ENCODE data around the gene HDAC9. TPM values are rescaled to one million over a fixed set of nuclear protein-coding genes. Genes with fewer than 3 reads are reported as not detected.

The HDAC9 gene
- total RNA-seq, 1 experiment from 2014 or later, result 159 TPM

DNA sequence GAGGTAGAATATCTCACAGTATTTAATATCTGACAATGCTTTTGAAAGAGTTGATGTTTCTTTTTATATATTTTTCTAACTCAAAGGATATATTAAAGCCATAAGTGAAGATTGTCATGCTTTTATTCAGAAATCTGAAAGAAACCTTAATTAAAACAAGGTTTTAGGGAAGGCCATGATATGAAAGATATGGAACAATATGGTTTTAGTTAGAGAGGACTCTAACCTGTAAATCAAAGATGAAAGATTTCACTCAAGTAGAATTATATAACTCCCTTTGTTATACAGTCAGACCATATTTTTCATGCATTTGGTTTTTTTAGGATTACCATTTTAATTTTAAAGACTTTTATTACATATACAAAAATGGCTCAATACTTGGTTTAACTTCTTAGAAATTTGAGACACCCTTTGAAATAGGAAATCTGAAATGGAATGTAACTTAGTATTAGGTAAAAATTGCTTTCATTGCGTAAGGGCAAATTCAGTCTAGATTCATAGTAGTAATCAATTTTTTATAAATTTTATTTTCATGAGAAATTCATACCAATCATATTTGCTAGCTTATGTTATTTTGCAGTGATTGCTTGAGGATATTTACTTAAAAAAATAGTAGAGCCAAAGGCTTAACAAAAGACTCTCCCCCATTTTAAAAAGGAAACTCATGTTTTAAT, 502.1 kb downstream of the HDAC9 start:
- Mint-ChIP-seq H3K27me3 (ENCODE audit: unreplicated experiment) (no peaks in the 10 kb centered on the region), H3K4me3 (ENCODE audit: low read depth, unreplicated experiment) (no peak overlapping the region), H3K9me3 (ENCODE audit: low read depth, unreplicated experiment) (no peaks in the 10 kb centered on the region), H3K27ac (ENCODE audit: unreplicated experiment) (no peak overlapping the region), H3K4me1 (ENCODE audit: low read depth, unreplicated experiment) (no peaks in the 10 kb centered on the region), H3K36me3 (ENCODE audit: insufficient read depth, unreplicated experiment) (no peaks in the 10 kb centered on the region)
- TF ChIP-seq, protein P1, sequence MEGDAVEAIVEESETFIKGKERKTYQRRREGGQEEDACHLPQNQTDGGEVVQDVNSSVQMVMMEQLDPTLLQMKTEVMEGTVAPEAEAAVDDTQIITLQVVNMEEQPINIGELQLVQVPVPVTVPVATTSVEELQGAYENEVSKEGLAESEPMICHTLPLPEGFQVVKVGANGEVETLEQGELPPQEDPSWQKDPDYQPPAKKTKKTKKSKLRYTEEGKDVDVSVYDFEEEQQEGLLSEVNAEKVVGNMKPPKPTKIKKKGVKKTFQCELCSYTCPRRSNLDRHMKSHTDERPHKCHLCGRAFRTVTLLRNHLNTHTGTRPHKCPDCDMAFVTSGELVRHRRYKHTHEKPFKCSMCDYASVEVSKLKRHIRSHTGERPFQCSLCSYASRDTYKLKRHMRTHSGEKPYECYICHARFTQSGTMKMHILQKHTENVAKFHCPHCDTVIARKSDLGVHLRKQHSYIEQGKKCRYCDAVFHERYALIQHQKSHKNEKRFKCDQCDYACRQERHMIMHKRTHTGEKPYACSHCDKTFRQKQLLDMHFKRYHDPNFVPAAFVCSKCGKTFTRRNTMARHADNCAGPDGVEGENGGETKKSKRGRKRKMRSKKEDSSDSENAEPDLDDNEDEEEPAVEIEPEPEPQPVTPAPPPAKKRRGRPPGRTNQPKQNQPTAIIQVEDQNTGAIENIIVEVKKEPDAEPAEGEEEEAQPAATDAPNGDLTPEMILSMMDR (IDR thresholded peaks at IDR 0.05; ENCODE audit: unreplicated experiment), result no peak
- intact Hi-C loops (cut with micrococcal nuclease; ENCODE audit: unreplicated experiment), result no loop called here
- CTCF ChIA-PET, result interaction anchor here (0.7 kb wide), 1 partner anchor 18 kb away, joined by 3 read pairs; no protein-coding TSS in a partner anchor
- BruUV-seq (replicated peaks), result no TSS peak
- DNase-seq, result no peak

DNA sequence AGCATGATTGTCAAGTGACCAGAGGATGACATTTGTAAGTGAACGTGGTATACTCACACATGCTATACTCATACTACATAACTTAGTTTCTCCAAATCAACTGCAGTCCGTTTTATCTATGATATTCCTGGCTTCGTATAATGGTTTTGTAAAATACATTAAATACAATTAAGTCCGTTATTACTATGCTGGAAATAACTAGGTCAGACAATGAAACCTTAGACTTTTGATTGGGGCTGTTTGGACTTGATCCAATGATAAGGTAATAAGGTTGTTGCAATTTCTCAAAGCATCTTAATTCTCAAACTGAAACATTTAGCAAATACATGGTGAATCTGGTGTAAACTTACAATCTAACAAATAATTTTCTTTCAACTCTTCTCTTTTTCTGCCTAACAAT, 504.9 kb downstream of the HDAC9 start:
- no peaks in the 10 kb centered on the region for H3K9me3 Mint-ChIP-seq (ENCODE audit: low read depth, unreplicated experiment)
- no peak overlapping the region for H3K27ac Mint-ChIP-seq (ENCODE audit: unreplicated experiment)
- TF ChIP-seq, protein P1 (IDR thresholded peaks at IDR 0.05; ENCODE audit: unreplicated experiment), result no peak
- CTCF ChIA-PET, result no interaction called here
- no peaks in the 10 kb centered on the region for H3K27me3 Mint-ChIP-seq (ENCODE audit: unreplicated experiment)
- intact Hi-C loops (cut with micrococcal nuclease; ENCODE audit: unreplicated experiment), result no loop called here
- no peak overlapping the region for H3K4me3 Mint-ChIP-seq (ENCODE audit: low read depth, unreplicated experiment)
- no TSS peak for BruUV-seq (replicated peaks)
- no peak for DNase-seq
- no peaks in the 10 kb centered on the region for H3K4me1 Mint-ChIP-seq (ENCODE audit: low read depth, unreplicated experiment)
- no peaks in the 10 kb centered on the region for H3K36me3 Mint-ChIP-seq (ENCODE audit: insufficient read depth, unreplicated experiment)

DNA sequence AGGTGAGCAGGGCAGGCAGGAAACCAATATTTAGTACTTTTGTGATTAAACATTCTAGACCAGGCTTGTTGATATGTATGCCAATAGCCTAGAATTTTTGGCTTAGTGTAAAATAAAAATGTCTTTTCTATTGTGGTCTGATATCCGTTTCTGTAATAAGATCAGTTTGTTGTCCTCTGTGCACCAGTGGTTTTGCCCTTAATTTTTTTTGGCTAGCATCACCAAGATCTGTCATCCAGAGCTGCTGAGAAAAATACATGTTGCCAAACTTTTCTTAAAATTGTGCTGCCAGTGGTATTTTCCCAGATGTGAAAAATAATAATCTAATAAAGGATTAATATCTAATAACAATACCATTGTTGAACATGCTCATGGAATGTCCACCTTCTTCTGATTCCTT, 506.3 kb downstream of the HDAC9 start:
- no peaks in the 10 kb centered on the region for H3K27me3 Mint-ChIP-seq (ENCODE audit: unreplicated experiment)
- CTCF ChIA-PET, result no interaction called here
- no peaks in the 10 kb centered on the region for H3K9me3 Mint-ChIP-seq (ENCODE audit: low read depth, unreplicated experiment)
- H3K4me3 Mint-ChIP-seq (ENCODE audit: low read depth, unreplicated experiment), result no peak overlapping the region
- H3K36me3 Mint-ChIP-seq (ENCODE audit: insufficient read depth, unreplicated experiment), result no peaks in the 10 kb centered on the region
- DNase-seq, result no peak
- intact Hi-C loops (cut with micrococcal nuclease; ENCODE audit: unreplicated experiment), result no loop called here
- BruUV-seq (replicated peaks), result no TSS peak
- no peak overlapping the region for H3K27ac Mint-ChIP-seq (ENCODE audit: unreplicated experiment)
- TF ChIP-seq, protein P1 (IDR thresholded peaks at IDR 0.05; ENCODE audit: unreplicated experiment), result no peak
- H3K4me1 Mint-ChIP-seq (ENCODE audit: low read depth, unreplicated experiment), result no peaks in the 10 kb centered on the region

DNA sequence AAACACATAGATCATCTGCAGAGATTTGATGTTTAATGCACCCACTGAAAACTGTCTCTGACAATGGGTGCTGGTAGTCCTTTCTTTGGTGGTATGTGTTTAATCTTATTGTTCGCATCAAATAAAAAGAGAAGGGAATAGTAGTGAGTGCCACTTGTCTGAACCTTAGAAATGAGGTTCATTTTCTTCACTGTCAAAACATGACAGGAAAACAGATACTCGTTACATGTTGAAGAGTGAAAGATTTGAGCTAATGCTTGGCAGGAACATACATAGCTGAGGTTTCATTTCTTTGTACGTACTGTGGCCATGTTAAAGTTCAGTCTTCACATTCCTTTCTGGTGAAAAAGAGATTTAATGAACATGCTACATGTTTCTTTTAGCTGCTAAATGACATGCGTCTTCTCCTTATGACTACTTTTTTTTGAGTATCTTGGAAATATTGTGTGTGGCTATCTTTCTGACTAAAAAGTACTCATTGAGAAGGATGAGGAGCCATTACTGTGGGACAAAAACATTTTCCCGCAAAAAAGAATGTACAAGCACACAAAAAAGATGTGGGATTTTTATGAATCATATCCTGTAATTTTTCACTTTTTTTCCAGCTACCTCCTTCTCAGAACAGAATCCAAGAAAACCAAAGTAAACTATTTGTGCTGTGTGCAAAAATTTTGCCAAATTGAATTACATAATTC, 513.8 kb downstream of the HDAC9 start:
- BruUV-seq (replicated peaks), result no TSS peak
- Mint-ChIP-seq H3K4me1 (ENCODE audit: low read depth, unreplicated experiment) (peaks cover 14% of the 10 kb centered on the region), H3K4me3 (ENCODE audit: low read depth, unreplicated experiment) (no peak overlapping the region), H3K27ac (ENCODE audit: unreplicated experiment) (no peak overlapping the region), H3K27me3 (ENCODE audit: unreplicated experiment) (no peaks in the 10 kb centered on the region), H3K9me3 (ENCODE audit: low read depth, unreplicated experiment) (no peaks in the 10 kb centered on the region), H3K36me3 (ENCODE audit: insufficient read depth, unreplicated experiment) (no peaks in the 10 kb centered on the region)
- CTCF ChIA-PET, result no interaction called here
- DNase-seq, result no peak
- intact Hi-C loops (cut with micrococcal nuclease; ENCODE audit: unreplicated experiment), result no loop called here
- TF ChIP-seq, protein P1 (IDR thresholded peaks at IDR 0.05; ENCODE audit: unreplicated experiment), result no peak

Measured in Calu3 (cell line).